ENCODE measurements around the gene TRMO. TPM values are rescaled to one million over a fixed set of nuclear protein-coding genes. Genes with fewer than 3 reads are reported as not detected.

The TRMO gene, protein sequence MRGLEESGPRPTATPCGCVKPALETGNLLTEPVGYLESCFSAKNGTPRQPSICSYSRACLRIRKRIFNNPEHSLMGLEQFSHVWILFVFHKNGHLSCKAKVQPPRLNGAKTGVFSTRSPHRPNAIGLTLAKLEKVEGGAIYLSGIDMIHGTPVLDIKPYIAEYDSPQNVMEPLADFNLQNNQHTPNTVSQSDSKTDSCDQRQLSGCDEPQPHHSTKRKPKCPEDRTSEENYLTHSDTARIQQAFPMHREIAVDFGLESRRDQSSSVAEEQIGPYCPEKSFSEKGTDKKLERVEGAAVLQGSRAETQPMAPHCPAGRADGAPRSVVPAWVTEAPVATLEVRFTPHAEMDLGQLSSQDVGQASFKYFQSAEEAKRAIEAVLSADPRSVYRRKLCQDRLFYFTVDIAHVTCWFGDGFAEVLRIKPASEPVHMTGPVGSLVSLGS
- total RNA-seq (10 to 100 TPM; 38.8 to 47.4 (median 44.7) TPM), total RNA-seq (19.9 to 74.2 (median 43.4) reads per million in 29 experiments)
- 51.8 TPM for total RNA-seq (2013)

DNA sequence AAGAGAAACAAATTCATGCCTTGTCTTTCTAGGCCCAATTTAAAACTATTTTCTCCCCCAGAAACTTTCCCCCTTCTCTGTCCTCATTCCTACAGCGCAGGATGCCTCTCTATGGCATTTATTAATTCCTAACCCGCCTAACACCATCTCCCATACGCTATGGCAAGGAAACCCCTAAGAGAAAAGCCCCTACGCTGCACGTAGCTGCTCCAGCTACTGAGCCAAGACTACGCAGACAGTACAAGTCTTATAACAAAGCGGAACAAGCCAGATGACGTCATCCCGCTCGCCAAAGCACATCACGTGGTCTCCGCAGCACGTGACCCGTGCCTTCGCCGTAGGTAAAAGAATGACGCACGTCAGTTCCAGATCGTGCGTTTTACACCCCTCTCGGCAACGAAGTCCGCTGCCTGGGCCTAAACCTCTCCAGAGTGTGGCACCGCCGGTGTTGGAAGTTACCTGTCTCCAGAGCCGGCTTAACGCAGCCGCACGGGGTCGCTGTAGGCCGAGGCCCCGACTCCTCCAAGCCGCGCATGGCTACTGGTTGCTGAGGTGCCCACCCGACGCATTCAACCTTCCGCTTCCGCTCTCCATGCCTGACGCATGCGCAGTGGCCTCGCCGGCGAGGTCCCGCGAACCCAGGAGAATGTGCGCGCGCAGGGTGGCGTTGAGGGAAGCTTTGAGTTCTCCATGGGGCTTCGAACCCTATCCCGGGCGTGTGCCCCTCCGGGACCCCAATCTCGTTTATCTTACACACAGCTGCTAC is at the start of gene TRMO:
Gene TRMO, minus strand, starts transcription at position 542 of the 766 bp plus-strand sequence. Its CDS starts 7 bp downstream, at position 535.
- under 1% methylated on average over 54 of the region's 54 CpGs for WGBS (ENCODE audit: insufficient coverage)
- peaks cover 9% of the 10 kb centered on the region for H3K36me3 Mint-ChIP-seq

DNA sequence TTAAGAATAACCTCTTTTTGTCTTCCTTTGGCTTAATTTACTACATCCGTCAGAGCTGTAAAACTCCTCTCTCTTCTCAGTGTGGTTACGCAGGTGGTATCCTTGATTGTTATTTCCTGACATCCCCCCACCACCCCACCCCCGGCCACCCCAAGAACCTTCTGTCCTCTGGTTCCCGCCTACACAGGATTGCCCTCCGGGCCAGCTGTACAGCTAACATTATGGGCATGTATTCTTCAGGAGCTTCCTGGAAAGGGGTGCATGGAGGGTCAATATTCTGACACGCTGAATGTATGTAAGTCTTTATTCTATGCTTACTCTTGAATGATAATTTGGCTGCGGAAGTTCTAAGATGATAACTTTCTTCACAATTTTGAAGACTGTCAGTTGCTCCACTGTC is 47.9 kb upstream of the TRMO start:
- peak overlapping the region in 1 of 2 donors; percentile 71 for H3K27ac Mint-ChIP-seq
- peaks cover 4 to 12% (median 6%) of the 10 kb centered on the region in 3 donors for H3K4me1 Mint-ChIP-seq
- peak in 3 of 4 experiments; percentile 50 to 78 (median 60) for ATAC-seq (replicated peaks in 1 of 4)
- Histone ChIP-seq H3K4me1 (ENCODE audit: control insufficient read depth in 1 of 2, extremely low read depth in 1 of 2, insufficient read depth in 2 of 2, low read length in 2 of 2) (peaks cover 0 to 5% of the 10 kb centered on the region in 2 experiments), H3K9me3 (no peaks in the 10 kb centered on the region), H3K27me3 (replicated peaks in 1 of 2; ENCODE audit: control insufficient read depth in 2 of 2, extremely low read depth in 1 of 2, insufficient read depth in 2 of 2, low read length in 1 of 2) (peaks cover 0 to 8% of the 10 kb centered on the region in 2 experiments), H3K4me3 (ENCODE audit: control insufficient read depth in 1 of 2, extremely low read depth in 1 of 2, low read length in 1 of 2) (no peak overlapping the region), H3K36me3 (ENCODE audit: control insufficient read depth in 2 of 2, extremely low read depth in 1 of 2, insufficient read depth in 1 of 2, low read length in 1 of 2) (no peaks in the 10 kb centered on the region), H3K27ac (ENCODE audit: low read length) (no peak overlapping the region)
- CTCF ChIA-PET: no interaction called here
- peak overlapping the region in 1 of 3 donors; percentile 59 for H3K4me3 Mint-ChIP-seq
- H3K27me3 Mint-ChIP-seq: peaks cover 0 to 14% of the 10 kb centered on the region in 2 donors
- peaks cover 0 to 1% (median 0%) of the 10 kb centered on the region in 3 donors for H3K9me3 Mint-ChIP-seq
- peak in 2 of 35 experiments; percentile 10 to 21 for DNase-seq
- WGBS (ENCODE audit: insufficient coverage): 100% methylated on average over 1 of the region's 7 CpGs
- POLR2A ChIA-PET: interaction anchor here (0.6 to 1.4 kb wide), 2 partner anchors 11 to 86 kb away, joined by 3 to 4 read pairs; no protein-coding TSS in a partner anchor
- no peaks in the 10 kb centered on the region for H3K36me3 Mint-ChIP-seq

More for the DNA sequence above, at the start of gene TRMO:
- peak within 1 kb of the TSS; percentile 69 to 74 for H3K4me3 ChIP-seq (ENCODE audit: control insufficient read depth in 1 of 2, extremely low read depth in 1 of 2, low read length in 1 of 2)
- H3K27me3 ChIP-seq (replicated peaks in 1 of 2; ENCODE audit: control insufficient read depth in 2 of 2, extremely low read depth in 1 of 2, insufficient read depth in 2 of 2, low read length in 1 of 2): no peaks in the 10 kb centered on the region
- DNase-seq: peak; percentile 96 to 100 (median 97)
- peak within 1 kb of the TSS; percentile 99 for H3K27ac ChIP-seq (ENCODE audit: low read length)
- peaks cover 36 to 38% of the 10 kb centered on the region in 2 experiments for H3K4me1 ChIP-seq (ENCODE audit: control insufficient read depth in 1 of 2, extremely low read depth in 1 of 2, insufficient read depth in 2 of 2, low read length in 2 of 2)
- peaks cover 50 to 55% (median 53%) of the 10 kb centered on the region in 3 donors for H3K4me1 Mint-ChIP-seq
- no peaks in the 10 kb centered on the region for H3K9me3 Mint-ChIP-seq
- ChIA-PET POLR2A (interaction anchor here (0.6 to 4.3 kb wide), 29 partner anchors 10 to 1268 kb away, joined by 3 to 62 read pairs (median 5); partner anchors contain the start of genes XPA (in 2 of the 2), ANP32B (in 1 of the 2), NANS (in 1 of the 2) and NCBP1 (in 1 of the 2)), CTCF (interaction anchor here (0.6 to 7.9 kb wide), 32 partner anchors 8 to 1193 kb away, joined by 3 to 59 read pairs (median 6); partner anchors contain the start of genes ANP32B (in 2 of the 2), NANS (in 1 of the 2), NCBP1 (in 1 of the 2) and TBC1D2 (in 1 of the 2))
- no peaks in the 10 kb centered on the region for H3K36me3 ChIP-seq (ENCODE audit: control insufficient read depth in 2 of 2, extremely low read depth in 1 of 2, insufficient read depth in 1 of 2, low read length in 1 of 2)
- H3K9me3 ChIP-seq: no peaks in the 10 kb centered on the region
- peak; percentile 77 to 82 (median 78) for ATAC-seq (replicated peaks in 1 of 4)
- peak within 1 kb of the TSS; percentile 98 to 100 for H3K27ac Mint-ChIP-seq
- H3K4me3 Mint-ChIP-seq: peak within 1 kb of the TSS; percentile 87 to 96 (median 92)
- no peaks in the 10 kb centered on the region for H3K27me3 Mint-ChIP-seq

DNA sequence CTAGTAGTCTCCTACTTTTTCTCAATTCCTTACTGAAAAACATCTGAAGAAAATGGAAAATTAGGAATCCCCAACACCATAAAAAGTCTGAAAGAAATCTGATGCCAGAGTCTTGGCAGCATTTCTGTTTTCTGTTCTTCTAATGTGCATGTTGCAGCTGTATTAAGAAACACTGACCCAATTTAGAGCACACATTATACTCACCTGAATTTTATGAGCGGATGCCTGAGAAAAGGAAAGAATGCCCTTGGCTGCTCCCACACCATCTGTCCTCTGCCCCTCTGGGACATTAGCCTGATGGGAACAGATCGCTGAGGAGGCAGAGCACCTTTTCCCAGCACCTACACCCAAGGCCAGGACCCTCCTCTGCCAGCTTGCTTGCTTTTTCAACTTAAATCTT is 46.7 kb upstream of the TRMO start:
- peaks cover 0 to 16% of the 10 kb centered on the region in 2 donors for H3K27me3 Mint-ChIP-seq
- 88% methylated on average over 1 of the region's 2 CpGs for WGBS (ENCODE audit: insufficient coverage)
- H3K27me3 ChIP-seq (replicated peaks in 1 of 2; ENCODE audit: control insufficient read depth in 2 of 2, extremely low read depth in 1 of 2, insufficient read depth in 2 of 2, low read length in 1 of 2): peaks cover 0 to 8% of the 10 kb centered on the region in 2 experiments
- H3K4me1 Mint-ChIP-seq: peaks cover 4 to 12% (median 6%) of the 10 kb centered on the region in 3 donors
- ChIA-PET POLR2A (interaction anchor here in 1 of 2 donors (1.4 kb wide), 1 partner anchor 10 kb away, joined by 3 read pairs; no protein-coding TSS in a partner anchor), CTCF (no interaction called here)
- no peaks in the 10 kb centered on the region for H3K9me3 Mint-ChIP-seq
- no peaks in the 10 kb centered on the region for H3K36me3 Mint-ChIP-seq
- peak overlapping the region in 1 of 2 donors; percentile 48 for H3K27ac Mint-ChIP-seq
- DNase-seq (no peak), ATAC-seq (replicated peaks in 1 of 4) (no peak)
- H3K27ac ChIP-seq (ENCODE audit: low read length): no peak overlapping the region
- no peaks in the 10 kb centered on the region for H3K9me3 ChIP-seq
- H3K4me3 Mint-ChIP-seq: no peak overlapping the region
- peaks cover 0 to 5% of the 10 kb centered on the region in 2 experiments for H3K4me1 ChIP-seq (ENCODE audit: control insufficient read depth in 1 of 2, extremely low read depth in 1 of 2, insufficient read depth in 2 of 2, low read length in 2 of 2)
- no peaks in the 10 kb centered on the region for H3K36me3 ChIP-seq (ENCODE audit: control insufficient read depth in 2 of 2, extremely low read depth in 1 of 2, insufficient read depth in 1 of 2, low read length in 1 of 2)
- H3K4me3 ChIP-seq (ENCODE audit: control insufficient read depth in 1 of 2, extremely low read depth in 1 of 2, low read length in 1 of 2): no peak overlapping the region

DNA sequence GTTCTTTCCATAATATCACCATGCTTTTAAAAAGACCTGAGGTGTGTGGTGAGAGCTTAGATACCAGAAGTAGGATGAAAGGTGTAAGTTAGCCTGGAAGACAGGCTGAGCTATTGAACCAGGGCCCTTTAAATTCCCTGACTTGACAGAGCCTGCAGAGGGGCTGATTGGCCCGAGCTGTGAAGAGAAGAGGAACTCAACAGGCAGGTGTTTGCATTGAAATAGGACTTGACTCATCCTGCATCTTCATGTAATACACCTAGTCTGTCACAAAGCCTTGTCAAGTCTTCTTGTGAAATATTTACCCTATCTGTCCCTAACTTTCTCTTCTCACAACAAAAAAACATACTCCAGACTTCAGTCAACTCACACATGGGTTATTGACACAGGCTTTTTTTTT is 44.2 kb upstream of the TRMO start:
- Histone ChIP-seq H3K9me3 (no peaks in the 10 kb centered on the region), H3K27ac (ENCODE audit: low read length) (no peak overlapping the region), H3K36me3 (ENCODE audit: control insufficient read depth in 2 of 2, extremely low read depth in 1 of 2, insufficient read depth in 1 of 2, low read length in 1 of 2) (no peaks in the 10 kb centered on the region), H3K4me3 (ENCODE audit: control insufficient read depth in 1 of 2, extremely low read depth in 1 of 2, low read length in 1 of 2) (no peak overlapping the region), H3K27me3 (replicated peaks in 1 of 2; ENCODE audit: control insufficient read depth in 2 of 2, extremely low read depth in 1 of 2, insufficient read depth in 2 of 2, low read length in 1 of 2) (peaks cover 0 to 8% of the 10 kb centered on the region in 2 experiments), H3K4me1 (ENCODE audit: control insufficient read depth in 1 of 2, extremely low read depth in 1 of 2, insufficient read depth in 2 of 2, low read length in 2 of 2) (peaks cover 0 to 5% of the 10 kb centered on the region in 2 experiments)
- no peak for ATAC-seq (replicated peaks in 1 of 4)
- WGBS (ENCODE audit: insufficient coverage): no CpG with 5 or more reads among the region's 1 CpG
- Mint-ChIP-seq H3K27me3 (peaks cover 0 to 17% of the 10 kb centered on the region in 2 donors), H3K4me1 (peaks cover 4 to 12% (median 6%) of the 10 kb centered on the region in 3 donors), H3K36me3 (no peaks in the 10 kb centered on the region), H3K4me3 (no peak overlapping the region), H3K9me3 (no peaks in the 10 kb centered on the region), H3K27ac (no peak overlapping the region)
- POLR2A ChIA-PET: interaction anchor here in 1 of 2 donors (0.6 kb wide), 1 partner anchor 284 kb away, joined by 4 read pairs; no protein-coding TSS in a partner anchor
- CTCF ChIA-PET: no interaction called here
- DNase-seq: no peak

DNA sequence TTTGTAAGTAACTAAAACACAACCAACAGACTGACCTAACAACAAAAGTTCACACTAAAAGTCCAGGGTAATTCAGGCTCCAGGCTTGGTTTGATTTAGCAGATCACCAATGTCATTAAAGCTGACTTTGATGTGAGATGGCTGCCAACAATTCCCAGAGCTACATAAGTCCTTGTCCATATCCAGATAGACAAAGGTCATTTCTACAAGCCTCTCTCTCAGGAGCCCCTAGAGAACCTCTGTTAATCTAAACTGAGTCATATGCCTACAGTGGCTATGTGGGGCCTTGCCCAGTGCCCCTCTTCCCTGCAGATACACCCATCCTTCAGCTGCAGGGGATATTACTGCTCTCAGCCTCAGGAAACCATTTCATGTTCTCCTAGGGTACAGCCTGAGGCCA is 42.6 kb upstream of the TRMO start:
- CTCF ChIA-PET: no interaction called here
- H3K27me3 ChIP-seq (replicated peaks in 1 of 2; ENCODE audit: control insufficient read depth in 2 of 2, extremely low read depth in 1 of 2, insufficient read depth in 2 of 2, low read length in 1 of 2): peaks cover 0 to 3% of the 10 kb centered on the region in 2 experiments
- ATAC-seq (replicated peaks in 1 of 4) (no peak), DNase-seq (no peak)
- Mint-ChIP-seq H3K9me3 (no peaks in the 10 kb centered on the region), H3K36me3 (no peaks in the 10 kb centered on the region), H3K4me1 (peaks cover 0 to 3% (median 0%) of the 10 kb centered on the region in 3 donors), H3K27me3 (peaks cover 0 to 11% of the 10 kb centered on the region in 2 donors), H3K27ac (no peak overlapping the region), H3K4me3 (no peak overlapping the region)
- no peak overlapping the region for H3K27ac ChIP-seq (ENCODE audit: low read length)
- POLR2A ChIA-PET: no interaction called here
- H3K4me3 ChIP-seq (ENCODE audit: control insufficient read depth in 1 of 2, extremely low read depth in 1 of 2, low read length in 1 of 2): no peak overlapping the region
- H3K36me3 ChIP-seq (ENCODE audit: control insufficient read depth in 2 of 2, extremely low read depth in 1 of 2, insufficient read depth in 1 of 2, low read length in 1 of 2): no peaks in the 10 kb centered on the region
- H3K9me3 ChIP-seq: no peaks in the 10 kb centered on the region
- H3K4me1 ChIP-seq (ENCODE audit: control insufficient read depth in 1 of 2, extremely low read depth in 1 of 2, insufficient read depth in 2 of 2, low read length in 2 of 2): peaks cover 0 to 5% of the 10 kb centered on the region in 2 experiments

DNA sequence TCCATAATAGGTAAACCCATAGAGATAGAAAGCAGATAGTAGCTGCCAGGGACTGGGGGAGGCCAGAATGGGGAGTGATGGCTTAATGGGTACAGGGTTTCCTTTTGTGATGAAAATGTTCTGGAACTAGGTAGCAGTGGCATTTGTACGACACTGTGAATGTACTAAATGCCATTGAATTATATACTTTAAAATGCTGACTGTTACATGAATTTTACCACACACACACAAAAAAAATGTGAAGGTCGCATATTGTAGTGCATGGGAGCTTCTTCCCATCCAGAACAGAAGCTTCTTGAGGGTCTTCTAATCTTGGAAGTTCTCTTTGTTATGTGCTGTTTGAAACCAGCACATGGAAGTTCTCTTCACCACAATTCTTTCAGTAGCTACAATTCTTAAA is 40.9 kb upstream of the TRMO start:
- no peaks in the 10 kb centered on the region for H3K36me3 Mint-ChIP-seq
- ChIA-PET POLR2A (interaction anchor here (0.6 to 0.7 kb wide), 3 partner anchors 8 to 204 kb away, joined by 3 read pairs; no protein-coding TSS in a partner anchor), CTCF (no interaction called here)
- H3K36me3 ChIP-seq (ENCODE audit: control insufficient read depth in 2 of 2, extremely low read depth in 1 of 2, insufficient read depth in 1 of 2, low read length in 1 of 2): no peaks in the 10 kb centered on the region
- H3K4me1 ChIP-seq (ENCODE audit: control insufficient read depth in 1 of 2, extremely low read depth in 1 of 2, insufficient read depth in 2 of 2, low read length in 2 of 2): no peaks in the 10 kb centered on the region
- no CpG with 5 or more reads among the region's 2 CpGs for WGBS (ENCODE audit: insufficient coverage)
- H3K4me3 ChIP-seq (ENCODE audit: control insufficient read depth in 1 of 2, extremely low read depth in 1 of 2, low read length in 1 of 2): no peak overlapping the region
- H3K9me3 Mint-ChIP-seq: no peaks in the 10 kb centered on the region
- no peak overlapping the region for H3K27ac Mint-ChIP-seq
- no peak for DNase-seq
- no peaks in the 10 kb centered on the region for H3K9me3 ChIP-seq
- peaks cover 0 to 11% of the 10 kb centered on the region in 2 donors for H3K27me3 Mint-ChIP-seq
- peaks cover 0 to 3% of the 10 kb centered on the region in 2 experiments for H3K27me3 ChIP-seq (replicated peaks in 1 of 2; ENCODE audit: control insufficient read depth in 2 of 2, extremely low read depth in 1 of 2, insufficient read depth in 2 of 2, low read length in 1 of 2)
- H3K27ac ChIP-seq (ENCODE audit: low read length): no peak overlapping the region
- no peak overlapping the region for H3K4me3 Mint-ChIP-seq
- no peak for ATAC-seq (replicated peaks in 1 of 4)
- H3K4me1 Mint-ChIP-seq: peaks cover 0 to 8% (median 0%) of the 10 kb centered on the region in 3 donors

Data from T-cell (primary cell).